A549 (cell line): ENCODE results near the gene MPHOSPH9. TPM values are rescaled to one million over a fixed set of nuclear protein-coding genes. Genes with fewer than 3 reads are reported as not detected.
A peak's percentile ranks its signal among the peaks of the same experiment; 100 is the strongest.

ENCODE experiments used
- ATAC-seq, 2 experiments: fragments of 200-7000 bp in 1 of 2; fragments of >200 bp in 1 of 2; cut with Nextera tagmentation in 1 of 2; cut with Tn5 transposase in 1 of 2; 3 replicates each; pipeline versions ENCODE4 v1.8.0 to v1.9.1; 2018 to 2020; ENCODE audit warnings: mild to moderate bottlenecking in 1 of 2, moderate library complexity in 1 of 2
- CTCF ChIA-PET: fragments of 300-600 bp; sonication (Branson Sonifier 250); formaldehyde crosslinking; extraction: SDS; loops from one replicate; lab custom pipeline; 2021; ENCODE audit warnings: antibody characterized with exemption, inconsistent platforms; lab: Yijun Ruan, JAX
- POLR2A ChIA-PET: fragments of 350-600 bp; formaldehyde crosslinking; extraction: SDS; loops from one replicate; lab custom pipeline; 2021; ENCODE audit warnings: antibody characterized with exemption, inconsistent platforms; lab: Yijun Ruan, JAX
- DNase-seq, 2 experiments: peaks; one replicate each; pipeline versions ENCODE4 v3.0.0 to v3.0.0-alpha.2; 2011 to 2016; ENCODE audit warnings: low read depth in 1 of 2, low spot score in 1 of 2
- FAIRE-seq: peaks from 2 replicates; lab custom pipeline; 2011; peaks lifted over from hg19 to GRCh38; lab: Jason Lieb, UNC
- H3K27ac ChIP-seq, 2 experiments: fragments of >200 bp; sonication (Bioruptor Twin); formaldehyde crosslinking; 3 replicates each; pipeline ENCODE4 v1.5.1; 2016 to 2017
- H3K4me1 ChIP-seq: fragments of >200 bp; sonication (Bioruptor Twin); formaldehyde crosslinking; 3 replicates; pipeline ENCODE4 v1.6.1; 2016
- H3K4me2 ChIP-seq: fragments of >200 bp; sonication (Bioruptor Twin); formaldehyde crosslinking; 3 replicates; pipeline ENCODE4 v1.6.1; 2016
- H3K4me3 ChIP-seq: fragments of >200 bp; sonication (Bioruptor Twin); formaldehyde crosslinking; 3 replicates; pipeline ENCODE4 v1.5.1; 2016
- H3K9me3 ChIP-seq: fragments of >200 bp; sonication (Bioruptor Twin); formaldehyde crosslinking; 3 replicates; pipeline ENCODE4 v1.6.1; 2016
- CBX2 ChIP-seq: fragments of 200-600 bp; sonication (generic); IDR thresholded peaks from 2 replicates; pipeline ENCODE4 v1.6.1; 2016; ENCODE audit warnings: low read depth, mild to moderate bottlenecking, borderline replicate concordance
- CBX8 ChIP-seq: fragments of 200-600 bp; sonication (generic); IDR thresholded peaks from 2 replicates; pipeline ENCODE4 v1.6.1; 2016
- CHD4 ChIP-seq: fragments of 200-600 bp; sonication (generic); IDR thresholded peaks from 2 replicates; pipeline ENCODE4 v1.6.1; 2016; ENCODE audit warnings: antibody characterized with exemption, mild to moderate bottlenecking, borderline replicate concordance
- ESRRA ChIP-seq: fragments of 150-350 bp; IDR thresholded peaks from 2 replicates; pipeline ENCODE4 v1.6.1; 2014; ENCODE audit warnings: mild to moderate bottlenecking, low read length, borderline replicate concordance
- FOSL2 ChIP-seq, 2 experiments: fragments of 450-650 bp in 1 of 2; fragments of >200 bp in 1 of 2; sonication (Bioruptor Twin) in 1 of 2; formaldehyde crosslinking; IDR thresholded peaks; 2 replicates each; pipeline versions ENCODE4 v1.5.0 to v1.6.1; 2016 to 2020; ENCODE audit warnings: mild to moderate bottlenecking in 1 of 2, moderate library complexity in 1 of 2
- GATA3 ChIP-seq: IDR thresholded peaks from 2 replicates; pipeline ENCODE4 v1.6.1; 2012; ENCODE audit warnings: borderline replicate concordance
- HOXB13 ChIP-seq: fragments of 250-450 bp; sonication (Bioruptor Pico); IDR thresholded peaks from 2 replicates; pipeline ENCODE4 v1.5.0; 2020; ENCODE audit warnings: low read depth, mild to moderate bottlenecking, moderate library complexity
- JUN ChIP-seq, 2 experiments: fragments of >200 bp; sonication (Bioruptor Twin); formaldehyde crosslinking; IDR thresholded peaks; 2 replicates in 1 of 2; 3 replicates in 1 of 2; pipeline ENCODE4 v1.6.1; 2016 to 2017
- KDM1A ChIP-seq: fragments of 200-600 bp; sonication (generic); IDR thresholded peaks from 2 replicates; pipeline ENCODE4 v1.6.1; 2016; ENCODE audit warnings: low read depth, mild to moderate bottlenecking
- KDM5A ChIP-seq: fragments of 200-600 bp; sonication (generic); IDR thresholded peaks from 2 replicates; pipeline ENCODE4 v1.6.1; 2016; ENCODE audit warnings: antibody characterized with exemption, mild to moderate bottlenecking
- MAFK ChIP-seq: fragments of 450-650 bp; IDR thresholded peaks from 2 replicates; pipeline ENCODE4 v1.6.1; 2014; ENCODE audit not compliant: partially characterized antibody
- MAZ ChIP-seq: fragments of 150-350 bp; IDR thresholded peaks from 2 replicates; pipeline ENCODE4 v1.6.1; 2014; ENCODE audit warnings: antibody characterized with exemption, low read depth, low read length, borderline replicate concordance
- PHF8 ChIP-seq: fragments of 200-600 bp; sonication (generic); IDR thresholded peaks from 2 replicates; pipeline ENCODE4 v1.6.1; 2016; ENCODE audit warnings: low read depth, mild to moderate bottlenecking, antibody characterized with exemption, moderate library complexity, borderline replicate concordance
- RARB ChIP-seq: fragments of 250-450 bp; sonication (Bioruptor Pico); IDR thresholded peaks from 2 replicates; pipeline ENCODE4 v1.8.0; 2021; ENCODE audit warnings: mild to moderate bottlenecking, moderate library complexity
- RNF2 ChIP-seq: fragments of 200-600 bp; sonication (generic); IDR thresholded peaks from 2 replicates; pipeline ENCODE4 v1.6.1; 2016; ENCODE audit warnings: low read depth, mild to moderate bottlenecking, antibody characterized with exemption, moderate library complexity, borderline replicate concordance
- SREBF2 ChIP-seq: fragments of 450-650 bp; IDR thresholded peaks from 2 replicates; pipeline ENCODE4 v1.6.1; 2014; ENCODE audit warnings: mild to moderate bottlenecking, moderate library complexity
- TP53 ChIP-seq: fragments of 250-450 bp; sonication (Bioruptor Pico); IDR thresholded peaks from 2 replicates; pipeline ENCODE4 v1.5.0; 2021; ENCODE audit warnings: mild to moderate bottlenecking, moderate library complexity
- ZC3H11A ChIP-seq: fragments of 450-650 bp; IDR thresholded peaks from 2 replicates; pipeline ENCODE4 v1.6.1; 2014; ENCODE audit warnings: antibody characterized with exemption, mild to moderate bottlenecking
- ZNF302 ChIP-seq: fragments of 250-450 bp; sonication (Bioruptor Pico); IDR thresholded peaks from 2 replicates; pipeline ENCODE4 v1.9.0; 2021; ENCODE audit warnings: inconsistent platforms, mild to moderate bottlenecking, moderate library complexity
- WGBS: methylation state at CpG from one replicate; pipeline ENCODE4 v1.1.6; 2017; ENCODE audit errors: missing lambda C conversion rate; 5-methylcytosine and 5-hydroxymethylcytosine counted together
- polyA plus RNA-seq, 4 experiments: library from polyadenylated mRNA; depleted of rRNA in 3 of 4; stranded (reverse); fragments of >200 nt; fragmentation: RNase III in 1 of 4; extraction: RNeasy Plus Mini Kit Qiagen cat#74134 plus additional on column Dnase treatment in 1 of 4; gene quantifications; 2 replicates in 3 of 4; 3 replicates in 1 of 4; pipeline ENCODE4 v1.2.3, GENCODE V29; 2011 to 2017
- TF ChIP-seq, protein P1 (sequence below): IDR thresholded peaks from 2 replicates; pipeline ENCODE4 v1.6.1; 2012; ENCODE audit warnings: low read depth, borderline replicate concordance
- TF ChIP-seq, protein P2 (sequence below): fragments of 150-350 bp; IDR thresholded peaks from 2 replicates; pipeline ENCODE4 v1.6.1; 2014; ENCODE audit warnings: low read depth, mild to moderate bottlenecking, low read length
- TF ChIP-seq, protein P3 (sequence below): fragments of >200 bp; sonication (Bioruptor Twin); formaldehyde crosslinking; IDR thresholded peaks from 3 replicates; pipeline ENCODE4 v1.5.1; 2016
- TF ChIP-seq, protein P4 (sequence below): IDR thresholded peaks from 2 replicates; pipeline ENCODE4 v1.6.1; 2012
- TF ChIP-seq, protein P5 (sequence below): fragments of 250-450 bp; sonication (Bioruptor Pico); IDR thresholded peaks from 2 replicates; pipeline ENCODE4 v1.5.0; 2020; ENCODE audit warnings: low read depth, mild to moderate bottlenecking, moderate library complexity
- TF ChIP-seq, protein P6 (sequence below): IDR thresholded peaks from 2 replicates; pipeline ENCODE4 v1.6.1; 2012

MPHOSPH9 gene
- polyA plus RNA-seq, 2 of the 4 experiments (the other 2 are of a cell fraction), result 31.0 to 74.9 TPM

DNA sequence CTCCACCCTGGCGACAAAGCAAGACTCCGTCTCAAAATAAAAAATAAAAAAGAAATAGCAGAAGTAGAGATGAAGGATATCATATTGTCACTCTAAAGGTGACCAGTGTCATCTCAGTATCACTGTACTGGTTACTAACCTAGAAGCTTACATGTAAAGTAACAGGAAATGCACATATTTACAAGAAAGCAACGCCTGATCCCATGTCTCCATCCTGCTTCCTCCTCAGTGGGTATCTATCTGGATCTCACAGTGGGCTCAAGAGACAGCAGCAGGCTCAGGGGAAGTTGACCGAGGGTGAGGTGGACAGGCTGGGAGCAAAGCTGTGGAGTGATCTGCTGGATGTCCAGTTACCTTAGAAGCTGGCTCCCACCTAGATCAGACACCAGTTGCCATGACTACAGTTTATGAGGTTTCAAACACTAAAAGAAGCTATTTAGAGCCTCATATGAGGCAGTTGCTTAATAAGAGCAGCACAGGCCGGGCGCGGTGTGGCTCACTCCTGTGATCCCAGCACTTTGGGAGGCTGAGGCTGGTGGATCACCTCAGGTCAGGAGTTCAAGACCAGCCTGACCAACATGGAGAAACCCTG lies 10.8 kb upstream of the MPHOSPH9 start (continued):
- TF ChIP-seq, protein P1, sequence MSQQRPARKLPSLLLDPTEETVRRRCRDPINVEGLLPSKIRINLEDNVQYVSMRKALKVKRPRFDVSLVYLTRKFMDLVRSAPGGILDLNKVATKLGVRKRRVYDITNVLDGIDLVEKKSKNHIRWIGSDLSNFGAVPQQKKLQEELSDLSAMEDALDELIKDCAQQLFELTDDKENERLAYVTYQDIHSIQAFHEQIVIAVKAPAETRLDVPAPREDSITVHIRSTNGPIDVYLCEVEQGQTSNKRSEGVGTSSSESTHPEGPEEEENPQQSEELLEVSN, result no peak
- TF ChIP-seq HOXB13, result no peak

DNA sequence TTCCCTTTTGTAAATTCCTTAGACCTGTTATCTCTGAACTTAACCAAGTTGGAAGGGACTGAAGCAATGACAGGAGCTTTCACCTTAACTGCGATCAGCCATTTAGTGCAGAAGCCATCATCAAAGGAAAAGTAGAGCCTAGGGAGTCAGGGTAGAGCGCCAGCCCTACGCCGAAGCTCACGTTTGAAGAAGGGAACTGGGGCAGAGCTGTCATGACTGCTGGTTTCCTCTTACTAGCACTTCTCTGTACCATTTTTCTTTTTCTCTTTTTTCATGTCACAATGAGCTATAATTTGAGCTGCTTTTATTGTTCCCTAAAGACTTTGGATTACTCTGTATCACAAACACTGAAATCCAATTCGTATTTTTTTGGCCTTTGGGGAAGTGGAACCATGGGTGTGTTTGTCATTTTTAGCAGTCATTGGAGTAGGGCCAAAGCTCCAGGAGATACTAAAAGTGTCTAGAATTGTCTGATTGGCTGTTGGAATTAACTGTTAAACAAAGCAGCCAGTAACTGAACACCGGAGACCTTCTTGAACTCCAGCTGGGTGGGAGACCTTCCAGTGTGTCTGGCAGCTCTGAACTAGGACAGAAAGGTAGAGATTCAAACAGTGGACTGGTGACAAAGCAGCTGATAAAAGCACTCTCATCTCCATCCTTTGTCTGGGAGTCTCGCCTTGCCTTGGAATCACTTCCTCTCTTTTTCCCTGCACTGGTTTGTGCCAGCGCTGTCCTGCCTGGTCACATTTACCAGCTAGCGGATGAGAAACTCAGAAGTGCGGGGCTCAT lies 9.4 kb upstream of the MPHOSPH9 start:
- Histone ChIP-seq H3K27ac (0 out of 6 replicates have a peak overlapping the region, but pooled peaks of 1 of the 2 experiments have one; percentile 13), H3K4me1 (no peaks in the 10 kb centered on the region), H3K9me3 (no peaks in the 10 kb centered on the region), H3K4me3 (no peak overlapping the region), H3K4me2 (no peak overlapping the region)
- FAIRE-seq (no peak), DNase-seq (no peak), ATAC-seq (no peak)
- POLR2A ChIA-PET, result interaction anchor here (1.1 to 3.3 kb wide), 2 partner anchors 9 kb away, joined by 4 to 18 read pairs; partner anchors contain the start of genes MPHOSPH9 and MTRFR
- CTCF ChIA-PET, result interaction anchor here (0.6 to 2.3 kb wide), 8 partner anchors 9 to 416 kb away, joined by 3 to 18 read pairs (median 5); partner anchors contain the start of genes MPHOSPH9, MTRFR and PITPNM2
- TF ChIP-seq CBX8 (no peak), JUN (IDR thresholded peaks at IDR 0.05) (no peak), MAZ (no peak), CBX2 (no peak), ZC3H11A (no peak), RNF2 (no peak), PHF8 (no peak)
- TF ChIP-seq, protein P2, sequence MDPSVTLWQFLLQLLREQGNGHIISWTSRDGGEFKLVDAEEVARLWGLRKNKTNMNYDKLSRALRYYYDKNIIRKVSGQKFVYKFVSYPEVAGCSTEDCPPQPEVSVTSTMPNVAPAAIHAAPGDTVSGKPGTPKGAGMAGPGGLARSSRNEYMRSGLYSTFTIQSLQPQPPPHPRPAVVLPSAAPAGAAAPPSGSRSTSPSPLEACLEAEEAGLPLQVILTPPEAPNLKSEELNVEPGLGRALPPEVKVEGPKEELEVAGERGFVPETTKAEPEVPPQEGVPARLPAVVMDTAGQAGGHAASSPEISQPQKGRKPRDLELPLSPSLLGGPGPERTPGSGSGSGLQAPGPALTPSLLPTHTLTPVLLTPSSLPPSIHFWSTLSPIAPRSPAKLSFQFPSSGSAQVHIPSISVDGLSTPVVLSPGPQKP, result no peak
- TF ChIP-seq, protein P3, sequence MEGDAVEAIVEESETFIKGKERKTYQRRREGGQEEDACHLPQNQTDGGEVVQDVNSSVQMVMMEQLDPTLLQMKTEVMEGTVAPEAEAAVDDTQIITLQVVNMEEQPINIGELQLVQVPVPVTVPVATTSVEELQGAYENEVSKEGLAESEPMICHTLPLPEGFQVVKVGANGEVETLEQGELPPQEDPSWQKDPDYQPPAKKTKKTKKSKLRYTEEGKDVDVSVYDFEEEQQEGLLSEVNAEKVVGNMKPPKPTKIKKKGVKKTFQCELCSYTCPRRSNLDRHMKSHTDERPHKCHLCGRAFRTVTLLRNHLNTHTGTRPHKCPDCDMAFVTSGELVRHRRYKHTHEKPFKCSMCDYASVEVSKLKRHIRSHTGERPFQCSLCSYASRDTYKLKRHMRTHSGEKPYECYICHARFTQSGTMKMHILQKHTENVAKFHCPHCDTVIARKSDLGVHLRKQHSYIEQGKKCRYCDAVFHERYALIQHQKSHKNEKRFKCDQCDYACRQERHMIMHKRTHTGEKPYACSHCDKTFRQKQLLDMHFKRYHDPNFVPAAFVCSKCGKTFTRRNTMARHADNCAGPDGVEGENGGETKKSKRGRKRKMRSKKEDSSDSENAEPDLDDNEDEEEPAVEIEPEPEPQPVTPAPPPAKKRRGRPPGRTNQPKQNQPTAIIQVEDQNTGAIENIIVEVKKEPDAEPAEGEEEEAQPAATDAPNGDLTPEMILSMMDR, result no peak
- WGBS, result 75% methylated on average over 11 of the region's 11 CpGs

DNA sequence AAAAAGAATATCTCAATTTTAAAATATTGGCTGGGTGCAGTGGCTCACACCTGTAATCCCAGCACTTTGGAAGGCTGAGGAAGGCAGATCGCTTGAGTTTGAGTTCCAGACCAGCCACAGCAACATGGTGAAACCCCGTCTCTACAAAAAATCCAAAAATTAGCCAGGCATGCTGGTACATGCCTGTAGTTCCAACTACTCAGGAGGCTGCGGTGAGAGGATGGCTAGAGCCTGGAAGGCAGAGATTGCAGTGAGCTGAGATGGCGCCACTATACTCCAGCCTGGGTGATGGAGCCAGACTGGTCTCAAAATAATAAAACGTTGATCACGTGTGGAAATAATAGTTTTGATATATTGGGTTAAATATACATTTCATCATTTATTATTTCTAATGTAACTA lies 6.0 kb upstream of the MPHOSPH9 start:
- DNase-seq (no peak), FAIRE-seq (no peak), ATAC-seq (no peak)
- no peak overlapping the region for H3K27ac ChIP-seq
- ChIA-PET POLR2A (interaction anchor here (1.6 kb wide), 1 partner anchor 196 kb away, joined by 4 read pairs; no protein-coding TSS in a partner anchor), CTCF (interaction anchor here (0.6 to 4.5 kb wide), 35 partner anchors 9 to 457 kb away, joined by 3 to 71 read pairs (median 4); partner anchors contain the start of gene OGFOD2)
- TF ChIP-seq GATA3, result no peak
- no peak for TF ChIP-seq FOSL2 (IDR thresholded peaks at IDR 0.05)
- no peak for TF ChIP-seq FOSL2 (CRISPR knock-in tag; IDR thresholded peaks at IDR 0.05)
- TF ChIP-seq, protein P4, sequence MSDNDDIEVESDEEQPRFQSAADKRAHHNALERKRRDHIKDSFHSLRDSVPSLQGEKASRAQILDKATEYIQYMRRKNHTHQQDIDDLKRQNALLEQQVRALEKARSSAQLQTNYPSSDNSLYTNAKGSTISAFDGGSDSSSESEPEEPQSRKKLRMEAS, result no peak
- TF ChIP-seq KDM1A, result no peak
- TF ChIP-seq, protein P5, sequence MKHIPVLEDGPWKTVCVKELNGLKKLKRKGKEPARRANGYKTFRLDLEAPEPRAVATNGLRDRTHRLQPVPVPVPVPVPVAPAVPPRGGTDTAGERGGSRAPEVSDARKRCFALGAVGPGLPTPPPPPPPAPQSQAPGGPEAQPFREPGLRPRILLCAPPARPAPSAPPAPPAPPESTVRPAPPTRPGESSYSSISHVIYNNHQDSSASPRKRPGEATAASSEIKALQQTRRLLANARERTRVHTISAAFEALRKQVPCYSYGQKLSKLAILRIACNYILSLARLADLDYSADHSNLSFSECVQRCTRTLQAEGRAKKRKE (CRISPR knock-in tag), result no peak
- TF ChIP-seq MAFK, result no peak
- TF ChIP-seq ESRRA, result no peak
- TF ChIP-seq ZNF302 (CRISPR knock-in tag), result no peak
- TF ChIP-seq JUN (IDR thresholded peaks at IDR 0.05), result no peak
- no peak for TF ChIP-seq SREBF2
- TF ChIP-seq CHD4, result no peak
- TF ChIP-seq KDM5A, result no peak
- TF ChIP-seq, protein P1, result no peak
- no peak for TF ChIP-seq CBX8
- no peak for TF ChIP-seq TP53 (CRISPR knock-in tag)
- no peak for TF ChIP-seq RARB (CRISPR knock-in tag)
- TF ChIP-seq, protein P6, sequence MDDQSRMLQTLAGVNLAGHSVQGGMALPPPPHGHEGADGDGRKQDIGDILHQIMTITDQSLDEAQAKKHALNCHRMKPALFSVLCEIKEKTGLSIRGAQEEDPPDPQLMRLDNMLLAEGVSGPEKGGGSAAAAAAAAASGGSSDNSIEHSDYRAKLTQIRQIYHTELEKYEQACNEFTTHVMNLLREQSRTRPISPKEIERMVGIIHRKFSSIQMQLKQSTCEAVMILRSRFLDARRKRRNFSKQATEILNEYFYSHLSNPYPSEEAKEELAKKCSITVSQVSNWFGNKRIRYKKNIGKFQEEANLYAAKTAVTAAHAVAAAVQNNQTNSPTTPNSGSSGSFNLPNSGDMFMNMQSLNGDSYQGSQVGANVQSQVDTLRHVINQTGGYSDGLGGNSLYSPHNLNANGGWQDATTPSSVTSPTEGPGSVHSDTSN, result no peak
- no peak overlapping the region for H3K4me3 ChIP-seq
- H3K4me1 ChIP-seq, result peaks cover 12% of the 10 kb centered on the region
- WGBS, result 95% methylated on average over 6 of the region's 6 CpGs
- H3K9me3 ChIP-seq, result no peaks in the 10 kb centered on the region
- H3K4me2 ChIP-seq, result no peak overlapping the region
